Retinal pigment epithelial cell (primary cell): Measurements from ENCODE around the gene CHKA.

Experiments used
- DNase-seq: peaks from one replicate; pipeline ENCODE4 v3.0.0-alpha.2; 2010; ENCODE audit warnings: low read depth
- H3K4me3 ChIP-seq: 2 replicates; pipeline ENCODE4 v1.5.1; 2011; ENCODE audit warnings: mild to moderate bottlenecking, low read length, control low read depth, moderate library complexity
- TF ChIP-seq, protein P1 (sequence below): conservative IDR thresholded peaks from 2 replicates; pipeline ENCODE4 v1.5.1; 2011; ENCODE audit warnings: low read depth, low read length, control low read depth, inconsistent platforms

The CHKA gene

GRCh38 chr11:68016161-68016903 is 104.9 kb downstream of the CHKA start:
- TF ChIP-seq, protein P1, sequence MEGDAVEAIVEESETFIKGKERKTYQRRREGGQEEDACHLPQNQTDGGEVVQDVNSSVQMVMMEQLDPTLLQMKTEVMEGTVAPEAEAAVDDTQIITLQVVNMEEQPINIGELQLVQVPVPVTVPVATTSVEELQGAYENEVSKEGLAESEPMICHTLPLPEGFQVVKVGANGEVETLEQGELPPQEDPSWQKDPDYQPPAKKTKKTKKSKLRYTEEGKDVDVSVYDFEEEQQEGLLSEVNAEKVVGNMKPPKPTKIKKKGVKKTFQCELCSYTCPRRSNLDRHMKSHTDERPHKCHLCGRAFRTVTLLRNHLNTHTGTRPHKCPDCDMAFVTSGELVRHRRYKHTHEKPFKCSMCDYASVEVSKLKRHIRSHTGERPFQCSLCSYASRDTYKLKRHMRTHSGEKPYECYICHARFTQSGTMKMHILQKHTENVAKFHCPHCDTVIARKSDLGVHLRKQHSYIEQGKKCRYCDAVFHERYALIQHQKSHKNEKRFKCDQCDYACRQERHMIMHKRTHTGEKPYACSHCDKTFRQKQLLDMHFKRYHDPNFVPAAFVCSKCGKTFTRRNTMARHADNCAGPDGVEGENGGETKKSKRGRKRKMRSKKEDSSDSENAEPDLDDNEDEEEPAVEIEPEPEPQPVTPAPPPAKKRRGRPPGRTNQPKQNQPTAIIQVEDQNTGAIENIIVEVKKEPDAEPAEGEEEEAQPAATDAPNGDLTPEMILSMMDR: no peak
- no peak overlapping the region for H3K4me3 ChIP-seq
- no peak for DNase-seq

GRCh38 chr11:68015467-68015866 is 105.7 kb downstream of the CHKA start:
- H3K4me3 ChIP-seq: no peak overlapping the region
- DNase-seq: no peak

GRCh38 chr11:68014947-68015447 is 106.2 kb downstream of the CHKA start:
- no peak for DNase-seq
- H3K4me3 ChIP-seq: no peak overlapping the region
- TF ChIP-seq, protein P1: no peak

More at GRCh38 chr11:68015467-68015866, 105.7 kb downstream of the CHKA start:
- TF ChIP-seq, protein P1: no peak

GRCh38 chr11:68014157-68014946 is 106.8 kb downstream of the CHKA start:
- peak; percentile 96 for DNase-seq
- peak overlapping the region; percentile 8 for H3K4me3 ChIP-seq
- TF ChIP-seq, protein P1: no peak

GRCh38 chr11:68013611-68014156 is 107.5 kb downstream of the CHKA start:
- DNase-seq: no peak
- no peak overlapping the region for H3K4me3 ChIP-seq
- TF ChIP-seq, protein P1: no peak

- TF ChIP-seq, protein P1: no peak
- H3K4me3 ChIP-seq: no peak overlapping the region
- DNase-seq: peak; percentile 98
These were observed 108.2 kb downstream of the CHKA start for GRCh38 chr11:68012843-68013610.
